ENCODE results near the gene MAIP1. TPM values are rescaled to one million over a fixed set of nuclear protein-coding genes. Genes with fewer than 3 reads are reported as not detected.
"Not testable (repeated sequence)": the region's sequence is repeated elsewhere in the genome, so short reads cannot be mapped to it uniquely, and the experiment has no call there.

The MAIP1 gene, protein sequence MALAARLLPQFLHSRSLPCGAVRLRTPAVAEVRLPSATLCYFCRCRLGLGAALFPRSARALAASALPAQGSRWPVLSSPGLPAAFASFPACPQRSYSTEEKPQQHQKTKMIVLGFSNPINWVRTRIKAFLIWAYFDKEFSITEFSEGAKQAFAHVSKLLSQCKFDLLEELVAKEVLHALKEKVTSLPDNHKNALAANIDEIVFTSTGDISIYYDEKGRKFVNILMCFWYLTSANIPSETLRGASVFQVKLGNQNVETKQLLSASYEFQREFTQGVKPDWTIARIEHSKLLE
- total RNA-seq = 12.8 TPM

DNA sequence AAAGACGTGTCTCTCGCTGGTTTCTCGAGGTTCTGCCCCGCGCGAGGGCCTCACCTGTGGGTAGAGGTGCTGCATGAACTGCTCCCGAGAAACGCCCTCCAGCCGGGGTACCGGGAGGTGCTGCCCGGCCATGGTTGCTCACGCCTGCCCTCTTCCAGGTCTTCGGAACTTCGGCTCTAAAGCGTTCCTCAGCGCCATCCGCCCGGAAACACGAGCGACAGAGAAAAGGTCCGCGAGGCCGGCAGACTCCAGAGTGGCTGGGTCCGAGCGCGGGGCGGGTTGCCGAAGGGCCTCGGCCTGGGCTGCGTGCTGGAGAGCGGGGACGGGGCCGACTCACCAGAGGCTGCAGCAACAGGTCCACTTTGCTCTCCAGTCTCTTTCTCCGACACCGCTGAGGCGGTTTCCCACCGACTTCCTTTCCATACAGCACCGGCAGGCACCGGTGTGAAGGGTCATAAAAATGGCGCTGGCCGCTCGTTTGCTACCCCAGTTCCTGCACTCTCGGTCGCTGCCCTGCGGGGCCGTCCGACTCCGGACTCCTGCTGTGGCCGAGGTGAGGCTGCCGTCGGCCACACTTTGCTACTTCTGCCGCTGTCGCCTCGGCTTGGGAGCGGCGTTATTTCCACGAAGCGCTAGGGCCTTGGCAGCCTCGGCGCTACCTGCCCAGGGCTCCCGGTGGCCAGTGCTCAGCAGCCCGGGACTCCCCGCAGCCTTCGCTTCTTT, at the start of gene MAIP1, which contains the start of gene TYW5:
TSS of gene MAIP1 (plus strand) at position 244 of the 723 bp plus-strand sequence. CDS start at position 461, 217 bp downstream.
TSS of gene TYW5 (minus strand) at position 153 of the 723 bp plus-strand sequence. CDS start at position 132, 21 bp downstream.
- peak; percentile 88 for DNase-seq

DNA sequence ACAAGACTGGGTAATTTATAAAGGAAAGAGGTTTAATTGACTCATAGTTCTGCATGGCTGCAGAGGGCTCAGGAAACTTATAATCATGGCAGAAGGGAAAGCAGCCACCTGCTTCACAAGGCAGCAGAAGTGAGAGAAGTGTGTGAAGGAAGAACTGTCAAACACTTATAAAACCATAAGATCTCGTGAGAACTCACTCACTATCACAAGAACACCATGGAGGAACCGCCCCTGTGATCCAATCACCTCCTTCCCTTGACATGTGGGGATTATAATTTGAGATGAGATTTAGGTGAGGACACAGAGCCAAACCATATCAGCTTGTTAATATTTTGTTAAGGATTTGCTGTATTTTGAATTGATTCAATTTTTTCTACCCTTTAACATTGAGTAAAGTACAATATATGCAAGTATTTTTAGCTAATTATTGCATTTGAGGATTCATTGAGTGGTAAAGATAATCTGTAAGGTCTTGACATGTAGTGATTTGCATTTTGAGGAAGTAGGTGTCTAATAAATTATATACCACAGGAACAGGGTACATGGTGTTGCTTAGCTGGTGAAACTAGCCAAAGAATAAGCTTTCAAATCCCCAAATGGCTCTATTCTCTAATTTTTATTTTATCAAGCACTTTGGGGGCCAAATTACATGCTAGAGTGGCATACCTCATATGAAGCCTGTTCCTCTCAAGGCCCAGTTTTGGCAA, 48.2 kb upstream of the MAIP1 start:
- DNase-seq = no peak

DNA sequence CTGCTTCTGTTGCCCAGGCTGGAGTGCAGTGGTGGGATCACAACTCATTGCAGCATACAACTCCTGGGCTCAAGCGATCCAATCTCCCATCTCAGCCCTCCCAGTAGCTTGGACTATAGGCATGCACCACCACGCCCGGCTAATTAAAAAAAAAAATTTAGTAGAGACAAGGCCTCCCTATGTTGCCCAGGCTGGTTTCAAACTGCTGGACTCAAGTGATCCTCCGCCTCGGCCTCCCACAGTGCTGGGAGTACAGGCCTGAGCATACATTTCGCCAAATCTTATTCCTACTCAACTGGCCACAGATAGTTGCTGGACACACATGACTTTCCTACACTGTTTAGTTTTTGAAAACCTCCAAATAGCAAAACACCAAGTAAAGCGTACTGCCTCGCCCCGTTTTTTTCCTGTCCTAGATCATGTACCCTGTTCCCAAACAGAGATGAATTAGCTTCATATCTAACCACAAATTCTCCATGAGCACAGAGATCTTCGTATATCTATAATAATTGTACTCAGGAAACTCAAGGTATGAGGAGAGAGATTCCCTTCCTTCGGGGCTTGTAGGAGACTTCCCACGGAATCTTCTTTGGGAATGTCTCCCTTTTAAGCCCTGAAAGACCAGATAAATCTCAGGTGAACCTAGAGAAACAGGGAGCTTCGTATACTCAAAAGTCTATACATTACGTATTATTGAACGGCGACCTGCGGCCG, 44.9 kb upstream of the MAIP1 start:
- no peak for DNase-seq

DNA sequence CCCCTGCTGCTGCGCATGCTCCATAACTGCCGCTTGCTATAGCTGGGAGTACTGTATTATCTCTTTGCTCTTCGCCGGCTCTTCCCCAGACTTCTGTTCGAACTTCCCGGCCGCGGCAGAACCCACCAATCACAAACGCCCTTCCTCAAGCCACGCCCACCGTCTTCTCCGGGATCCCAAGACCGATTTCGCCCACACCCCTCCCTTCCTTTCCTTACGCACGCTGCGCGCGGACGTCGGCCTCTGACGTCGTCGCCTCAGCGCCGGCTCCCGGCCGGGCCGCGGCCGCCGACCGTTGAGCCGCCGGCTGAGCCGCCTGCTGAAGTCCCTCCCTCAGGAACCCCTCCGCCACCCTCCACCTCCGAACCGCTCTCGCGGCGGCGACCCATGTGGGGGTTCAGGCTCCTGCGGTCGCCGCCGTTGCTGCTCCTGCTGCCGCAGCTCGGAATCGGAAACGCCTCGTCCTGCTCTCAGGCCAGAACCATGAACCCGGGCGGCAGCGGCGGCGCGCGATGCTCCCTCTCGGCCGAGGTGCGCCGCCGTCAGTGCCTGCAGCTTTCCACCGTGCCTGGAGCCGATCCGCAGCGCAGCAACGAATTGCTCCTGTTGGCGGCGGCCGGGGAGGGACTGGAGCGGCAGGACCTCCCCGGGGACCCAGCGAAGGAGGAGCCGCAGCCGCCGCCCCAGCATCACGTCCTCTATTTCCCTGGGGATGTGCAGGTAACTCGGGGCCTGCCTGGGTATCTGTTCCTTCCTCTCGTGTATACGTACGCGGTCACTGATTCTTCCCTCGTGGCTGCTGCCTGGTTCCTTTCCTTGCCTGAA, 44.1 kb upstream of the MAIP1 start, which contains the start of gene C2orf69:
TSS of gene C2orf69 (plus strand) at position 242 of the 825 bp plus-strand sequence. CDS start at position 388, 146 bp downstream.
- DNase-seq = peak; percentile 96

DNA sequence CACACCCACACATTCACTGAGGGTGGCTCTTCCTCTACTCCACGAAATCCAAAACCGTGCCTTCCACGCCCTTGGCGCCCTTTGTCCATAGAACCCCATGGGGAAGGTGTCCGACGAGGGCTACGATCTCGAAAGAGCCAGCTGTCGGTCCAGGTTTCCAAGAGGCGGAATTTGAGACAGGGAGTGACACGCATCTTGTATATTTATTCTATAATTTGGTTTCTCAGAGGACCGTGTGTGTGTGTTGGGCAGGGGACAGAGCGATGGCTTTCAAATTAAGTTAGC, 43.6 kb upstream of the MAIP1 start:
- DNase-seq = no peak

DNA sequence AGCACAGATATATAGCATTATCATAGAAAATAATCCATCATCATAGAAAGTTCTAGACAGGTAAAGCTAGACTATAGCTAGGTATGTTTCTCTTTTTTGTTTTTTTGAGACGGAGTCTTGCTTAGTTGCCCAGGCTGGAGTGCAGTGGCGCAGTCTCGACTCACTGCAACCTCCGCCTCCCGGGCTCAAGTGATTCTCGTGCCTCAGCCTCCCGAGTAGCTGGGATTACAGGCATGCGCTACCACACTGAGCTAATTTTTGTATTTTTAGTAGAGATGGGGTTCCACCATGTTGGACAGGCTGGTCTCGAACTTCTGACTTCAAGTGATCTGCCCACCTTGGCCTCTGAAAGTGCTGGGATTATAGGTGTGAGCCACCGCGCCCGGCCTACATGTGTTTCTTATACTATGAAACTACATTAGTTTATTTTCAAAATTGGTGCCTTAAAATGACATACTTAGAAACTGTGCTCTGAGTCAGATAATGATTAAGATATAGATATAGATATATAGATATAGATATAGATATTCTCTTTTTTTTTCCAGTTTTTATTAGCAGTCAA, 42.7 kb upstream of the MAIP1 start:
- not testable (repeated sequence) for DNase-seq

DNA sequence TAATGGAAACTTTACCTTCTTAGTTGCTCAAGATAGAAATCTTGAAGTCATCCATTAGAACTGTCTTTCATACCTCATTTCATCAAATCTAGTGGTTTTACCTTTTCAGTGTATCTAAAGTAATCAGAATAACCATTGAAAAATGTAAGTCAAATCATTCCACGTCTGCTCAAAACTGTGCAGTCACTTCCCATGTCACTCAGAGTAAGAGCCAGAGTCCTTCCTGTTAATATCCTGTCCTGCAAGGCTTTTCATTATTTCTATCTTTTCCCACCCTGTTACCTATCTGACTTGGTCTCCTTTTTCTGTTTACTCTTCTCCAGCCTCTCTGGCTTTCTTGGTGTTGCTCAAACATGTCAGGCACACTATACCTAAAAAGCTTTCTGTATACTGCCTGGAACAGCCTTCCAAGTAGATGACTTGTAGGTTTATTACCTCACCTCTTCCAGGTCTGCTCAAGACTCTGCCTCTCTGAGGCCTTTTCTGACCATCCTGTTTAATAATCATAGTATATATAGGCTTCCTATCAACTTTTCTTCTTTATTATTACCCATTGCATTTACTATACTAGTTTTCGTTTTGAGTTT, 40.9 kb upstream of the MAIP1 start:
- no peak for DNase-seq

DNA sequence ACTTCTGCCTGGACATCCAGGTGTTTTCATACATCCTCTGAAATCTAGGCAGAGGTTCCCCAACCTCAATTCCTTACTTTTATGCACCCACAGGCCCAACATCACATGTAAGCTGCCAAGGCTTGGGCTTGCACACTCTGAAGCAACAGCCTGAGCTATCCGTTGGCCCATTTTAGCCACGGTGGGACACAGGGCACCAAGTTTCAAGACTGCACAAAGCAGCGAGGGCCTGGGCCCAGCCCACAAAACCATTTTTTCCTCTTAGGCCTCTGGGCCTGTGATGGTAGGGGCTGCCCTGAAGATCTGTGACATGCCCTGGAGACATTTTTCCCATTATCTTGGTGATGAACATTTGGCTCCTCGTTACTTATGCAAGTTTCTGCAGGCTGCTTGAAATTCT, 38.4 kb upstream of the MAIP1 start:
- no peak for DNase-seq

DNA sequence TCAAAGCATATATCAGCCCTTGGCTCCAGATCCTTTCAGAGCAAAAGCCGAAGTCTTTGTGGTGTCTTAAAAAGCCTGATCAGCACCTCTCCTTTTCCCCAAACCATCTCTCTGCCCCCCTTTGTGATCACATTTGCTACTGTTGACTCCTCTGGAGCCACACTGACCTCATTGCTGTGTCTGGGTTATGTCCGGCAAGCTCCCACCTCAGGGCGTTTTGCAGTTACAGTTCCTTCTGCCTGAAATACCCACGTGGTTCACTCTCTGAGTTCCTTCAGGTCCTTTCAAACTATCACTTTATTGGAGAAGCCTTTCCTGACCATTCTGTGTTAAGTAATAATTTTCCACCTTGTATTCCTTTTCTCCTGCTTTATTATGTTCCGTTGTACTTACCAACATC, 32.5 kb upstream of the MAIP1 start:
- no peak for DNase-seq

DNA sequence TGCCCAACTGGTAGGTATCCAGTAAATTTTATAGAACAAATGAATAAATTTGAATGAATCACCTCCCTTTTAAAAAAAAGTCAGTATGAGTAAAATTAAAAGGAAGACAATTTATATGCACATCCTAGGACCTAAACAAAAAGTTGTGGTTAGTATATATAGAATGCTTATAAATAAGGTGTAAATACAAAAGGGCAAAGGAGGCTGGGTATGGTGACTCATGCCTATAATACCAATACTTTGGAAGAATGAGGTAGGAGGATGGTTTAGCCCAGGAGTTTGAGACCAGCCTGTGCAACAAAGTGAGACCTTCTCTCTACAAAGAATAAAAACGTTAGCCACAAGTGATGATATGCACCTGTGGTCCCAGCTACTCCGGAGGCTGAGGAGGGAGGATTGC, 31.5 kb upstream of the MAIP1 start:
- DNase-seq = no peak

DNA sequence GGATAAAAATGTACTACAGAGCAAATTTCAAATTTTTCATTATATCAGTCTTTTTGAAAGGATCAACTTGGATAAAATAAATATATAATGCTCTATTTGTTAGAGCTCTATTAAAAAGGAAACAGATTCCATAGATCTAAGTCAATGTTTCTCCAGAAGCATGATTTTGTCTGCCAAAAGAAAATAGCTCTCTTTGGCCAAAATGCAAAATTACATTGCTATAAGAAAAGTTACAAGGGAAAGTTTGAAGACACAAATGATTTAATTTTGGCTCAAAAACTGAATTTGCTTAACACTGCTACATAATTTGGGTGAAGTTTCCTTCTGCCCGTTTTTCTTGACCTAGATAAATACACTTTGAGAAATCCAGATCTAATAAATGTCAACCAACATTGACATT, 28.6 kb upstream of the MAIP1 start:
- no peak for DNase-seq

DNA sequence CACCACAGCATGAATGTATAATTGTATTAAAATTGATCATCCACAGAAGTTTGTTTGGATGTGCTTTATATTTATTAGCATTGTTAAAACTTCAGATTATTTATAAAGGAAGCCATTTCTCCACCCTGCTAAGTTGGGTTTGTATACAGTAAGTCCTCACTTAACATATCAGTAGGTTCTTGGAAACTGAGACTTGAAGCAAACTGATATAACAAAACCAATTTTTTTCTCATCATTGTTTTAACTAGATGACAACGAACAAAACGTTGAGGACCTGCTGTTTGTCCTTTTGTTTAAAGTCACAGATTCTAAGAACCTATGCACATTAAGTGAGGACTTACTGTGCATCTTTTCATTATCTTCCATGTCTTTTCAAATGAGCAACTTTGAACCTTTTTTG, 27.2 kb upstream of the MAIP1 start:
- no peak for DNase-seq

DNA sequence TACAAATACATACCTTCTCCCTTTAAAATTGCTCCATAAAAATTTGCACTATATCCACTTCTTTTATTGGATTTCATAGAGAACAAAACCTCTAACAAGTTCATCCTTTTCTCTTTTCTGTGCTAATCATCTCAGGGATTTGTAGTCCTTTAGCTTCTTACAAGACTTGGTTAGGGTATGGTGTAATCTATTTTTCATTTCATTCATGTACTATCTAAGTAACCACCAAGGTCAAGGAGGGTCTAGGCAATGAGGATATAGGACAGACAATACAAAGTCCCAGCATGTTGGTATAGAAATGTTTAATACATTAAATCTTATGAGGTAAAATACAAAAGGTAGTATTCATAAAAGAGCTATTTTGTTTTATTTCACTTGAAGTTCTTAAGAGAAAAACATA, 26.8 kb upstream of the MAIP1 start:
- DNase-seq = no peak

DNA sequence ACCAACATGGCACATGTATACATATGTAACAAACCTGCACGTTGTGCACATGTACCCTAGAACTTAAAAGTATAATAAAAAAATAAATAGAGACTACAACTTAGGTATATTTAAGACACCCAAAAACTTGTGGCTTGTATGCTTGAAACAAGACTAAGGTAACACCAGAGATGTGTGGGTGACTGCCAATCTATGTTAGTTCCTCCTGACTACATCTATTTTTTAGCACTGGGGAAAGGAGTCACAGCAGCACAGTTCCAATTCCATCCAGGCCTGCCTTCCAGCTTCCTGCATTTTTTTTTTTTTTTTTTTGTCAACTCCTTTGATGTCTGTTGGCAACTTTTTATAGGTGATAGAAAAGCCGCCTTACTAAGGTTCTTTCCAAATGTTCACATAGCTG, 26.1 kb upstream of the MAIP1 start:
- DNase-seq = no peak

DNA sequence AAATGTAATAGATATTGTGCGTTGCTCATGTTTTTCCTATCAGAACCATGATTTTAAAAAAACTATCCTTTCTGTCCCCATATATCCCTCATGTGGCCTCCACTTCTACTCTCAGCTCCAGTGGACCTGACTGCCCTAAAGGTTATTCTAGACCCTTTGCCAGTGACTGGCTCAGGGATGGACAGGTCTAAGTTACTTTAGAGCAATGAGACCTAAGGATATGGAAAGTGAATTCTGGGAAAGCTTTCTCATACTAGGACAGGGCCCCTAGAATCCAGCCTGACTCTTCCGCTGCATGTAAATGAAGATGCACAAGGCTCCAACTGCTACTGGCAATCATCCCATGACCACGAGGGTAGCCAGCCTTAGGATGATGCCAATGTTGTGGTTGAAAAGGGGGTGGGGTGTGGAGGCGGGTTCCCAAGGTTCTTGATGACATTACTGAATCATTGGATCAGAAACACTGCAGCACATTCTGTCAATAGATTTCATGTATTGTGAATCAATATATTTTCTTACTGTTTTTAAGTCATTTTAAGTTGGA, 23.0 kb upstream of the MAIP1 start:
- DNase-seq = no peak

DNA sequence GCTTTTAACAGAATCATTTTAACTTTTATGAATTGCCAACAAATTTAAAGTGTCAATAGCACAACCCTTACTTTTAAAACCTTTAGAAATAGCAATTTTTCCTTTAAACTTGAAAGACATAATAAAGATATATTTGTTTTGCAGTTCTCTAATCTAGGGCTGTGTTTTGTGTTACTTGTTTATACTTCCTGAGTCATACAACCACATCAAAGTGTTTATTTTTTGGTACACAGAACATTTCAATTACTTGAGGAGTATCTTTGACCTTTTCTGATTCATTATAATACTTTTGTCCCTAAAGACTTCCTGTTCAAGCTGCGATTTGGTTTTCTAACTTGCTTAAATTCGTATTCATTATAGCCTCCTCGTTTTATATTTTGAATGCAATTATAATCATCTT, 21.9 kb upstream of the MAIP1 start:
- no peak for DNase-seq

DNA sequence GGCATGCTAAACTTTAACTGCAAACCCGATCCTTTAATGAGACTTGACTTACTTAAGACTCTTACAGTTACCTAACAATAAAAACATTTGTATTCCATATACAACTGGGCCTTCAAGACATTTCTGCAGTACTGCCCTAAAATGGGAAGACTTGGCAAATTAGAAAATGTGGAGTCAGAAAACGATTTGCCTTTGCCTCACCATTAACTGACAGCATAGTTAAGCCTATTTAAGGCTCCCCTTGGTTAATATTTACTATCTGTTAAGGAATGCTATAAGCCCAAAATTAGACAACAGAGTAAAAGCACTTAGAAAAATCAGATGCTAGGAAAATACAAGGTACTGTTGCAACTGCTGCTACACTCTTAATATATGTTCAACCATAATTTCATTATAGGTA, 18.8 kb upstream of the MAIP1 start:
- DNase-seq = no peak

DNA sequence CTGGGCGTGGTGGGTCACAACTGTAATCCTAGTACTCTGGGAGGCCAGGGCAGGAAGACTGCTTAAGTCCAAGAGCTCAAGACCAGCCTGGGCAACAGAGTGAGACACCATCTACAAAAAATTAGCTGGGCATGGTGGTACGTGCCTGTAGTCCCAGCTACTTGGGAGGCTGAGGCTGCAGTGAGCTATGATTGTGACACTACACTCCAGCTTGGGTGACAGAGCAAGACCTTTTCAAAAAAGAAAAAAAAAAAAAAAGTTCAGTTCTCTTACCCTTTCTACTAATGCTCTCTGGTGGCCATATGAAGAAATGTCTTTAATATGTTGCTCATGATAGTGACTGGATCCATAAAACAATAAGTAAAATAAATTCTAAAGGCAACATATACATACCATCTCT, 15.0 kb upstream of the MAIP1 start:
- DNase-seq = no peak

DNA sequence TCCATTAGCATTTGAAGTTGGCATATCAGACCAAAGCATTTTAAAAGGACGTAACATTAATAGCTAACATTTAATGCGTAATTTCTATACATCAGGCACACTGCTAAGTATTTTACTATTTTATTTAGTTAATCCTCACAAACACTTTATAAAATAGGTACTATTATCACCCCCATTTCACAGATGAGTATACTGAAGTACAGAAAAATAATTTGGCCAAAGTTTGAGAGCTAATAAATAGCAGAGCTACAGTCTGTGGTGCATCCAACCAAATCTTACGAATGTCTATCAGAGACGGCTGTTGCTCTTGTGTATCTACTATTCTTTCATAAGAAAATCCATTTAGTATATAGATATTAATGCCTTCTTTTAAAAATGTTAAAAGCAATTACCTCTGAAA, 12.0 kb upstream of the MAIP1 start:
- DNase-seq = no peak

DNA sequence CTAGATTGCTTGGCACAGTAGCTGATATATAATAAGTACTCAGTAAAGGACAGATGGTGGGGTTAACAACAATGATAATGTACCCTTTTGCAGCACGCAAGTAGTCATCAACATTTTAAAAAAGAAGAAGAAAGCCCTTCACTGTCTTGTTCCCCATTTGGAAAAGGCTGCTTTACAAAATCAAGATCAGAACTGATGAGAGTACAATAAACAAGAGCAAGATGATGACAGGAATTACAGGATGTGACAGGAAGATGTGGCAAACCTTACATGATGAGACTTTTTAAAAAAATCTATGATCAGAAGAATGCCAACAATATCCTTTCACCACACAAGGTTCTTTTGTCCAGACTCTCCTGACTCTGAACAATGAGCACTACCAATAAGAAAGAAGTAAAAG, 9.2 kb upstream of the MAIP1 start:
- DNase-seq = no peak

DNA sequence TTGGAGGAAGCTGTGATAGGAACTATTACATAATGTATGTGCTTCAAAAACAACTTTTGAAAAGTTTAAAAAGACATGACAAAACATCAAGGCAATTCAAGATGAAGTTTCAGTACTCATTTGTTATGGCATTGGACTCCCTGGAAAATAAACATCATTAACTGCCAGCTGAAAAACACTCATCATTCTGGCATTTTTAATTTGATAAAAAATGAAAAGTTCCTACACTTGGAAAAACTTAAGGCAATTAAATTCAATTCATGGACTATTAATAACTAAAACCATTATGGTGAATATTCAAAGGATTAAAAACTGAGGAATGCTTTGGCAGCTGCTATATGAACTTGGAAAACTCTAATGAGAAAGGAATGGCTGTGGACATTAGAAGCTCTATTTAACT, 8.5 kb upstream of the MAIP1 start:
- peak; percentile 28 for DNase-seq
